NCI-H748 treated with DMSO at 0.1 percent for 48 hours (cell line): ENCODE measurements around the gene CATSPERB.
"Not testable (repeated sequence)": the region's sequence is repeated elsewhere in the genome, so short reads cannot be mapped to it uniquely, and the experiment has no call there.

Experiments used
- DNase-seq: peaks from one replicate; lab custom pipeline; 2025; lab: John Stamatoyannopoulos, UW

CATSPERB gene

DNA sequence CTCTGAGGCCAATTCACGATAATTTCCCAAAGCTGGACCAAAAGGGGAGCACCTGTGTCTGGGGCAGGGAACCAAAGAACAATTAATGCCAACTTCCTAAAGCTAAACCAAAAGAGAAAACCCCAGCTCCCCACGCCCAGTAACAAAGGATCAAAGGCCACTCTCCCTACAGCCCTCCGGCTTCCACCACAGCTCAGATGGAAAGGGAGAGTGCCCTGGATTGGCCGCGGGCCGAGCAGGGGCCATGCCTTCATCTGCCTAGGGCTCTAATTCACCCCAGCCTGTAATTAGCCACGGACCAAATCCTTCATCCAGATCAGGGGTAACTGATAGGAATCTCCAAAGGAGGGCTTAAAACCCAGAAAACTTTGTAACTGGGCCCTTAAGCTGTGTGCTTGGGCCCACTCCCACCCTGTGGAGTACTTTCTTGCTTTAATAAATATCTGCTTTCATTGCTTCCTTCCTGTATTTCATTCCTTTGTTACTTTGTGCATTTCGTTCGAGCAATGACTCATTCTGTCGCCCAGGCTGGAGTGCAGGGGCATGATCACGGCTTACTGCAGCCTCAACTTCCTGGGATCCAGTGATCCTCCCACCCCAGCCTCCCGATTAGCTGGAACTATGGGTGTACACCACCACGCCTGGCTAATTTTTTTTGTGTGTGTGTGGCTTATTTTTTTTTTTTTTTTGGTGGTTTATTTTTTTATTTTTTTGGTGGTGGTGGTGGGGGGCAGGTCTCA is 156.2 kb downstream of the CATSPERB start:
- DNase-seq, result no peak

DNA sequence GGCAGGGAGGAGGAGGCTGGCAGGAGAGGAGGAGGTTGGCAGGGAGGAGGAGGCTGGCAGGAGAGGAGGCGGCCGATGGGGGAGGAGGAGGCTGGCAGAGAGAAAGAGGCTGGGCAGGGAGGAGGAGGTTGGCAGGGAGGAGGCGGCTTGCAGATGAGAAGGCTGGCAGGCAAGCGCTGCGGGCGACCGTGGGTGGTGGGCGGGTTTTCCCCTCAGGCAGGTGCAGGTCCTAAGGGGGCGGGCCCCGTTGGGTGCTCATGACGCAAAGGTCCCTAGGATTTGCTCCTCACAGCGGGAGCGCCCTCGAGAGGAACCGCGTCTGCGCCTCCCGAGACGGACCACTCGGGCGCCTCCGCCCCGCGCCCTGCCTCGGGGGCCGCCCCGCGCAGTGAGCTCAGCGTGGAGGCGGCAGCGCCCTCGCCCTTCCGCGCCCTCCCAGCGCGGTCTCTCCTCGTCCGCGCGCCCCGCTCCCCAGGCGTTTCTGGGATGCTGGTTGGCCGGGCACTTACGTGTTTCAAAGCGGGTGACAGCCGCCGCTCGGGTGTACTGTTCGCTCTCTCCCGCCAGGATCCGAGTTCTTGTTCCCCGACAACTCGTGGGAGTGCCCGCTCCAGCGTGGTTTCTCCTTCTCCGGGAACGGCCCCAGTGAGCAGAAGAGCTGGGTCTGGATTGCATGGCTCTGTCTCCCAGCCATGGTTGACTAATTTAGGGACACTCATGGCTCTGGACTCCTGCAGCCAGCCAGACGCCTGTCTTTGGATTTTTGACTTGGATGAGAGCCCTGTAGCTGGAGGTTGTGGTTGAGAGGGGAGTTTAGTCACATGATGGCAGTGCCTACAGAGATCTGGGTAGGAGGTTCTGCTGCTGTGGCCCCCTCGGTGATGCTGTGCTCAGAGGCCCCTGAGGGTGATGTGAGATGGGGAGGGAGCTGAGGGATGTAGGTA is 157.7 kb downstream of the CATSPERB start:
- DNase-seq, result peak; percentile 26

DNA sequence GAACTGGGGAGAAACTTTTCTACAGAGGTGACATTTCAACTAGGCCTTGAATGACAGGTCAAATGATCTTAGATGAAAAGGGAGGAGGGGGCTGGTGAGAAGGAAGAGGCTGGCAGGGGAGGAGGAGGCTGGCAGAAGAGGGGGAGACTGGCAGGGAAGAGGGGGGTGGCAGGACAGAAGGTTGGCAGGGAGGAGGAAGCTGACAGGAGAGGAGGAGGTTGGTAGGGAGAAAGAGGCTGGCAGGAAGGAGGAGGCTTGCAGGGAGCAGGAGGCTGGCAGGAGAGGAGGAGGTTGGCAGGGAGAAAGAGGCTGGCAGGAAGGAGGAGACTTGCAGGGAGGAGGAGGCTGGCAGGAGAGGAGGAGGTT is 158.4 kb downstream of the CATSPERB start:
- DNase-seq, result no peak

DNA sequence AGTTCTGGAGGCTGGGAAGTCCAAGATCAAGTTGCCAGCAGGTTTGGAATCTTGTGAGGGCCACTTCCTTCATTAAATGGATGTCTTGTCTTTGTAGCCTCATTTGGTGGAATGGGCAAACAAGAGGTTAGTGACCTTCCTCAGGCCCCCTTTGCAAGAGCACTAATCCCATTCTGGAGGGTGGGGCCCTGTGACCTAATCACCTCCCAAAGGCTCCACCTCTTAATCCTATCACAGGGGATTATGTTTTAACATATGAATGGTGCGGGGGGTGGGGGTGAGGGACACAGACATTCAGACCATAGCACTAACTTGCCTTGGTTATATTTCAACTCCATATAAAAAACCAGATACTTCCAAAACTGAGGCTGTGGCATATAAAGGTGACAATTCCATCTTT is 161.9 kb downstream of the CATSPERB start:
- DNase-seq, result no peak

GRCh38 chr14:91569301-91569700 is 162.6 kb downstream of the CATSPERB start:
- DNase-seq, result no peak

- DNase-seq, result no peak
Measured at GRCh38 chr14:91568626-91569025, 163.3 kb downstream of the CATSPERB start.

DNA sequence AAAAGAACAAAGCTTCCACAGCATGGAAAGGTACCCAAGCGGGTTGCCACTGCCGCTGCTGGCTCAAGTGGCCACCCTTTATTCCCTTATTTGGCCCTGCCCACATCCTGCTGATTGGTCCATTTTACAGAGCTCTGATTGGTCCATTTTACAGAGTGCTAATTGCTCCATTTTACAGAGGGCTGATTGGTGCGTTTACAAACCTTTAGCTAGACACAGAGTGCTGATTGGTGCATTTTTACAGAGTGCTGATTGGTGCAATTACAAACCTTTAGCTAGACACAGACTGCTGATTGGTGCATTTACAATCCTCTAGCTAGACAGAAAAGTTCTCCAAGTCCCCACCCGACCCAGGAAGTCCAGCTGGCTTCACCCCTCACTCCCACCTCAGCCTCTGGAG is 164.1 kb downstream of the CATSPERB start:
- DNase-seq, result not testable (repeated sequence)

GRCh38 chr14:91555531-91555930 is 176.4 kb downstream of the CATSPERB start:
- no peak for DNase-seq

- DNase-seq, result no peak
Measured at GRCh38 chr14:91554535-91555332, 177.2 kb downstream of the CATSPERB start.

- no peak for DNase-seq
Measured at GRCh38 chr14:91548108-91548507, 183.8 kb downstream of the CATSPERB start.

DNA sequence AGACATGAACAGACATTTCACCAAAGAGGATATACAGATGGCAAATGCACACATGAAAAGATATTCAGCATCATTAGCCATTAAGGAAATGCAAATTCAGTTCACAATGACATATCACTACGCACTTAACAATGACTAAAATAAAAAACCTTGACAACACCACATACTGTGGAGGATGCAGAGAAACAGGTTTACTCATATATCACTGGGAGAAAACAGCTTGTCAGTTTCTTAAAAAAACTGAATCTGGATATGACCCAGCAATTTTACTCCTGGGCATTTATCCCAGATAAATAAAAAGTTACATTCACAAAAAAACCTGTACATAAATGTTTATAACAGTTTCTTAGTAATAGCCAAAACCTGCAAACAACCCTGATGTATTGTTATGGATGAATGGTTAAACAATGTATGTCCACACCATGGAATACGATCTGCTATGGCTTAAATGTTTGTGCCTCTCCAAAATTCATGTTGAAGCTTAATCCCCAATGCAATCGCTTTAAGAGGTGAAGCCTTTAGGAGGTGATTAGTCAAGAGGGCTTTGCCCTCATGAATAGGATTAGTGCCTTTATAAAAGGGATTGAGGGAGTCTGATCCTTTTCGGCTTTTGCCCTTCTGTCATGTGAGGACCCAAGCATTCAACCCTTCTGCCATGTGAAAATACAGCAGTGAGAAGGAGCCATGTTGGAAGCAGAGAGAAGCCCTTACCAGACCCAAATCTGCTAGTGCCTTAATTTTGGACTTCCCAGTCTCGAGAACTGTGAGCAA is 185.8 kb downstream of the CATSPERB start:
- DNase-seq, result no peak

GRCh38 chr14:91545204-91545603 is 186.7 kb downstream of the CATSPERB start:
- no peak for DNase-seq

DNA sequence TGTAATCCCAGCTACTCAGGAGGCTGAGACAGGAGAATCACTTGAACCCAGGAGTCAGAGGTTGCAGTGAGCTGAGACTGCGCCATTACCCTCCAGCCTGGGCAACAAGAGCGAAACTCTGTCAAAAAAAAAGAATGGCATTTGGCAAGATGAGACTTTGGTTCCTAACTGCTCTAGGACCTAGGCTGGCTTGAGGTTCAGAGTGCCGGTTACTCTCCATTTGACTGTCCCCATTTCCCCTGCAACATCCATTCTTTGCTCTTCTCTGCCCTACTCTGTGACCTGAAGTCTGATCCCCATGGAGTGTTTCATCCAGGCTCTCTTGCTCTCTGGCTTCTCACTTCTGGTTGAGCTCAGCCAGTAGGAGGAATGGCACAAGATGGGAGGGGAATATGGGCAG is 195.6 kb downstream of the CATSPERB start:
- no peak for DNase-seq

DNA sequence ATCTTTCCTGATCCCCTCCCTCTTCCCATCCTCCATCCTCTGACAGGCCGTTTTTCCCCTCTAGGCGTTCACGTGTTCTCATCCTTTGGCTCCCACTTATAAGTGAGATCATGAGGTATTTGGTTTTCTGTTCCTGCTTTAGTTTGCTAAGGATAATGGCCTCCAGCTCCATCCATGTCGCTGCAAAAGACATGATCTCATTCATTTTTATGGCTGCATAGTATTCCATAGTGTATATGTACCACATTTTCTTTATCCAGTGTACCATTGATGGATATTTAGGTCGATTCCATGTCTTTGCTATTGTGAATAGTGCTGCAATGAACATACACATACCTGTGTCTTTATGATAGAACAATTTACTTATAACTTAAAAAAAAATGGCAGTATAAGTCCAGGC is 197.8 kb downstream of the CATSPERB start:
- DNase-seq, result not testable (repeated sequence)

- DNase-seq, result no peak
Measured at GRCh38 chr14:91533623-91534022, 198.3 kb downstream of the CATSPERB start.
